Measurements from ENCODE around the gene LMOD1.

LMOD1 gene

DNA sequence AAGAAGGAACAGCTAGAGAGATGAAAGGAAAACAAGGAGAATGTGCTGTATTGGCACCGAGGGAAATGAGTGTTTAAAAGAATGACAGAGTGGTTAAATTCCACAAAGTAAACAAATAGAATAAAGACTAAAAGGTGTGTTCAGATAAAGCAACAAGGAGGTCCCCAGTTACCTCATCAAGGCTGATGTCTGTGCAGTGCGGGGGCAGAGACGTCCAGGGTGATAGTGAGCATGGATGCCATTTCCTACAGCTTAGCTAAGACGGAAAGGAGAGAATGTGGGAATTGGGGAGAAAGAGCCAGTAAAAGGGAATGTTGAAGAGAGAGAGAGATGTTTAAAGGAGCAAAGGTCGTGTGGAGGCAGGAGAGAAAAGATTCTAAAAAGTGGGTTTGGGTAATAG is 15.5 kb downstream of the LMOD1 start:
- no peak for DNase-seq
- TF ChIP-seq, protein P1, sequence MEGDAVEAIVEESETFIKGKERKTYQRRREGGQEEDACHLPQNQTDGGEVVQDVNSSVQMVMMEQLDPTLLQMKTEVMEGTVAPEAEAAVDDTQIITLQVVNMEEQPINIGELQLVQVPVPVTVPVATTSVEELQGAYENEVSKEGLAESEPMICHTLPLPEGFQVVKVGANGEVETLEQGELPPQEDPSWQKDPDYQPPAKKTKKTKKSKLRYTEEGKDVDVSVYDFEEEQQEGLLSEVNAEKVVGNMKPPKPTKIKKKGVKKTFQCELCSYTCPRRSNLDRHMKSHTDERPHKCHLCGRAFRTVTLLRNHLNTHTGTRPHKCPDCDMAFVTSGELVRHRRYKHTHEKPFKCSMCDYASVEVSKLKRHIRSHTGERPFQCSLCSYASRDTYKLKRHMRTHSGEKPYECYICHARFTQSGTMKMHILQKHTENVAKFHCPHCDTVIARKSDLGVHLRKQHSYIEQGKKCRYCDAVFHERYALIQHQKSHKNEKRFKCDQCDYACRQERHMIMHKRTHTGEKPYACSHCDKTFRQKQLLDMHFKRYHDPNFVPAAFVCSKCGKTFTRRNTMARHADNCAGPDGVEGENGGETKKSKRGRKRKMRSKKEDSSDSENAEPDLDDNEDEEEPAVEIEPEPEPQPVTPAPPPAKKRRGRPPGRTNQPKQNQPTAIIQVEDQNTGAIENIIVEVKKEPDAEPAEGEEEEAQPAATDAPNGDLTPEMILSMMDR (IDR thresholded peaks at IDR 0.05; ENCODE audit: low read depth, low read length, missing control alignments), result no peak
- H3K36me3 ChIP-seq (replicated peaks), result no peaks in the 10 kb centered on the region
- in situ Hi-C loops (cut with HindIII; ENCODE audit: low pct_ligation_motif_present, low sequenced_read_pairs), result no loop called here
- no peak overlapping the region for H3K4me3 ChIP-seq (ENCODE audit: low read depth, low read length)
- no peak overlapping the region for H3K27ac ChIP-seq
- H3K27me3 ChIP-seq (replicated peaks), result no peaks in the 10 kb centered on the region

DNA sequence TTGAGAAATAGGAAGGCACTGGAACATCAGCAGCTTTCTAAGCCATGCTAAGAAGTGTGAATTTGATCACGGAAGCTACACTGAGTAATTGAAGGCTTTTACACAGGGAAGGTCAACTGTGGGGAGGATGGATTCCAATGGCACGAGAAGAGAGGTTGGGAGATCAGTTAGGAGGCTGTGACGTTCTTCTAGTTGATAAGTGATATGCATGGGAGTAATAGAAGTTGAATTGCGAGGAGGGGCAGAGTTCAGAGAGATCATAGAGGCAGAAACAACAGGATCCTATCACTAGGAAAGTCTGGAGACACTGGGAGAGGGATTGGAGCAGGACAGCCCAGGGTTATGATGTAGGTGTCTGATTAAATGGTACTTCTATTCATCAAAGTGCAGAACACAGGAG is 16.2 kb downstream of the LMOD1 start:
- in situ Hi-C loops (cut with HindIII; ENCODE audit: low pct_ligation_motif_present, low sequenced_read_pairs), result no loop called here
- DNase-seq, result no peak
- TF ChIP-seq, protein P1 (IDR thresholded peaks at IDR 0.05; ENCODE audit: low read depth, low read length, missing control alignments), result no peak
- Histone ChIP-seq H3K4me3 (ENCODE audit: low read depth, low read length) (no peak overlapping the region), H3K27me3 (replicated peaks) (no peaks in the 10 kb centered on the region), H3K36me3 (replicated peaks) (no peaks in the 10 kb centered on the region), H3K27ac (no peak overlapping the region)

DNA sequence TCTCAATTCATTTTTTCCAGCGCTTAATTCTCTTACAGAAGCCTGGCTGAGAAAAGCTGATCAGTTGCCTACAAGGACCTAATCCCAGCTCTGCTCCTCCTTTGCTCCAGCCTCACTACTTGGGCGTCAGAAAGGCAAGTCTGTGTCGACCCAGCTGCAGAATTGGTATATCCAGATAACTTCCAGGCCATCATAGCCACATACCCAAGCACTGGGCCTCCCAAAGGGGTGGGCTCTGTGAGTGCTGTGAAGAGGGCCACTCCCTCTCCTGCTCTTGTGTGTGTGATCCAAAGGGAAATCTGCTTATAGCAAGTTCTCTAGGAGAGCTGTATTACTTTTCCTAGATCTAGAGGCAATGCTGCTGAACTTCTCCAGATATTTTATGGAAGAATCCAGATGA is 18.1 kb downstream of the LMOD1 start:
- H3K27ac ChIP-seq, result no peak overlapping the region
- in situ Hi-C loops (cut with HindIII; ENCODE audit: low pct_ligation_motif_present, low sequenced_read_pairs), result no loop called here
- no peak overlapping the region for H3K4me3 ChIP-seq (ENCODE audit: low read depth, low read length)
- TF ChIP-seq, protein P1 (IDR thresholded peaks at IDR 0.05; ENCODE audit: low read depth, low read length, missing control alignments), result no peak
- DNase-seq, result no peak
- H3K36me3 ChIP-seq (replicated peaks), result no peaks in the 10 kb centered on the region
- no peaks in the 10 kb centered on the region for H3K27me3 ChIP-seq (replicated peaks)

DNA sequence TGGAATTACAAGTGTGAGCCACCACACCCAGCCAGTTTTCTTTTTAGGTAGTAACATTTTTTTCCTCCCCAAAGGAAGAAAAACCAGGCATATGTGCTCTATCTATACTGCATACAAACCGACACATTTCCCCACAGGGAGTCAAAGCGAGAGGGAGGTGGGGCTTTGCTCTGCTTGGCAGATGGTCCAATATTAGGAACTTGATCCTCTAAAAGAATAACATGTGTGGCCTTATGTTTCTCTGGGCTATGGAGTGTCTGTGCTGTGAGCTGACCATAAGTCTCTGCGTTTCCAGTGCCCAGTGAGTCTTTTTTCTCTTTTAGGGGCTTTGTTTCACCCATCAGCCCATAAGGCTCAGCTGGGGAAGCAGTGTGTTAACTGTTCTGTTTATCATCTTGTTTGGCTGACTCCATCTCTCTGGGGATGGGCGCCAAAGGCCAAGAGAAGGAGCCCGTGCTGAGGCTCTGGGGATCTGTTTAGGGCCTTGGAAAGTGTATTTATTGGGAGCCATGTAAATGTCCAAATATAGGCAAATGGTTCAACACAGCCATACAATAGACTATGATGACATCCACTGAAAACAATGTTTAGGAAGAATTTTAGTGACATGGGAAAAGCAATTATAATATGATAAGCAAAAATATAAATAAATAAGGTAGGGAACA is 20.2 kb downstream of the LMOD1 start:
- DNase-seq, result no peak

DNA sequence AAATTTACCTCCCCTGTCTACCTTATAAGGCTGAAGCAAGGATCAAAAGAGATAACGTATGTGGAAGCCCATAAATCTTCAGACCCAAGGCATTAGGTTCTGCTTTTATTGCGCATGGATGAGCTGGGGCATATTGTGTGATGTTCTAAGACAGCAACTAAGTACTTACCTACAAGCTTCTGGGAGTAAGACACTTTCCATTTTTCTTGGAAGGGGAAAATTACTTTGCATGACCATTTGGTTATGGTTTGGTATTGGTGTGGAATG is 21.1 kb downstream of the LMOD1 start:
- Histone ChIP-seq H3K4me3 (ENCODE audit: low read depth, low read length) (no peak overlapping the region), H3K36me3 (replicated peaks) (no peaks in the 10 kb centered on the region), H3K27me3 (replicated peaks) (no peaks in the 10 kb centered on the region), H3K27ac (no peak overlapping the region)
- in situ Hi-C loops (cut with HindIII; ENCODE audit: low pct_ligation_motif_present, low sequenced_read_pairs), result no loop called here
- TF ChIP-seq, protein P1 (IDR thresholded peaks at IDR 0.05; ENCODE audit: low read depth, low read length, missing control alignments), result no peak
- no peak for DNase-seq

More for the DNA sequence above, 20.2 kb downstream of the LMOD1 start:
- Histone ChIP-seq H3K36me3 (replicated peaks) (no peaks in the 10 kb centered on the region), H3K4me3 (ENCODE audit: low read depth, low read length) (no peak overlapping the region), H3K27me3 (replicated peaks) (no peaks in the 10 kb centered on the region), H3K27ac (no peak overlapping the region)
- in situ Hi-C loops (cut with HindIII; ENCODE audit: low pct_ligation_motif_present, low sequenced_read_pairs), result no loop called here
- TF ChIP-seq, protein P1 (IDR thresholded peaks at IDR 0.05; ENCODE audit: low read depth, low read length, missing control alignments), result no peak

DNA sequence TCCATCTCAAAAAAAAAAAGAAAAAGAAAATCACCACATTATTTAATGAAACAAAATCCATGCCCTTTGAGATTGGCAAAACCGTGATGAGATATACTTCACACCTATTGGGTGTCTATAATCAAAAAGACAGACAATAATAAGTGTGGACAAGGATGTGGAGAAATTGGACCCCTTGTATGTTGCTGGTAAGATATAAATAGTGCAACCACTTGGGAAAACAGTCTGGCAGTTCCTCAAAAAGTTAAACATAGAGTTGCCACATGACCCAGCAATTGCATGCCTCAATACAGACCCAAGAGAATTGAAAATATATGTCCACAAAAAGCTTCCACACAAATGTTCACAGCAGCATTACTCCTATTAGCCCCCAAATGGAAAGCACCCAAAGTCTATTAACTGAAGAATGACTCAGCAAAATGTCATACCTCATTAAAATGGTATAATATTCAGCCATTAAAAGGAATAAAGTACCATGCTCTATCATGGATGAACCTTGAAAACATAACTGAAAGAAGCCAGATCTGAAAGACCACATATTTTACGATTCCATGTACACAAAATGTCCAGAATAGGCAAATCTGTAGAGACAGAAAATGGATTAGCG is 24.3 kb downstream of the LMOD1 start:
- DNase-seq, result no peak
- in situ Hi-C loops (cut with HindIII; ENCODE audit: low pct_ligation_motif_present, low sequenced_read_pairs), result no loop called here

More for the DNA sequence above, 24.3 kb downstream of the LMOD1 start:
- Histone ChIP-seq H3K36me3 (replicated peaks) (no peaks in the 10 kb centered on the region), H3K4me3 (ENCODE audit: low read depth, low read length) (no peak overlapping the region), H3K27me3 (replicated peaks) (no peaks in the 10 kb centered on the region), H3K27ac (no peak overlapping the region)
- TF ChIP-seq, protein P1 (IDR thresholded peaks at IDR 0.05; ENCODE audit: low read depth, low read length, missing control alignments), result no peak
